UCSD-AML1 (cell line): Measurements from ENCODE around the gene MYT1.
"Not testable (repeated sequence)": the region's sequence is repeated elsewhere in the genome, so short reads cannot be mapped to it uniquely, and the experiment has no call there.

Experiments used
- DNase-seq: peaks from one replicate; lab custom pipeline; 2025; ENCODE audit not compliant: unreplicated experiment; lab: John Stamatoyannopoulos, UW

MYT1 gene

DNA sequence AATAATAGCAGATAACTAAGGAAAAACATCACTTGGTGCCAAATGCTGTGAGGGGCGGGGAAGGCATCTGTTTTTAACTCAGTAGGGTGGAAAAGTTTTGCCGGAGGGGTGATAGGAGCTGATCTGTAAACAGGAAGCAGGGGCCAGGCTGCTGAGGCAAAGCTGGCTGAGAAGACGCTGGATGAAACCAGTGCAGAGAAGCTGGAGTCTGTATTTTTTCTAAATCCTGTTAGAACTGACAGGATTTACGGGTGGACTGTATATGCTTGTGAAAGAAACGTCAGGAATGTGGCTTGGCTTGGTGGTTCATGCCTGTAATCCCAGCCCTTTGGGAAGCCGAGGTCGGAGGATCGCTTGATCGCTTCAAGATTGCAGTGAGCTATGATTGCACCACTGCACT, 96.9 kb downstream of the MYT1 start:
- DNase-seq, result no peak

DNA sequence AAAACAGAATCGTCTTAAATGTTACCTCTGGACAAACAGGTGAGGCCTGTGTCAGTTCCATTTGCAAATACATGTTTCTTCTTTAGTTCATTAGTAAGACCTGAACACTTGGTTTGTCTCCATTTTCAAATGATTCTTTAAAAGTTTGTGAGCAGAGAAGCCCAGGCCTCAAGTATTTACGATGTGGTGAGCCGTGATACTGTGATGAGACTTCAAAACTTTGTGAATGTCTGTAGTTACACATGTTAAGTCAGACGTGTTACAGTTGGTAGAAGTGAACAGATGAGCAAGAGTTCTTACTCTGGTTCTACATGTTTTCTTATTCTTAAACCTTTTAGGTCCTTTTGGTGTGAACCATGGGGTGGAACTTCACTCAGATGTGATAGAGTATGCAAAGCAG, 99.8 kb downstream of the MYT1 start:
- DNase-seq, result no peak

DNA sequence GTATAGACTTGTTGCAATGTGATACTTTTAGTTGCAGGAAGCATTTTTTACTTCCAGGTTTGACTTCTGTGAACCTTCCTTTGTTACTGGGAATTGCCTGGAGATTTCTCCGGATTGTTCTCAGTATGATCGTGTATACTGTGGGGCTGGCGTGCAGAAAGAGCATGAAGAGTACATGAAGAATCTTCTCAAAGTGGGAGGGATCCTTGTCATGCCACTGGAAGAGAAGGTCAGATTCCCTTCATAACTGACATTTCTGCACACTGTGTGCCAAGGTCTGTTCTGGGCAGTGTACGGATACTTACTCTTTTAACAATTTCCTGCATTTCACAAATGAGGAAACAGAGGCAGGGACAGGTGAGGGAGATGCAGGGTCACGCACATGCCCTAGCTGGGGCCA, 100.9 kb downstream of the MYT1 start:
- DNase-seq, result no peak

DNA sequence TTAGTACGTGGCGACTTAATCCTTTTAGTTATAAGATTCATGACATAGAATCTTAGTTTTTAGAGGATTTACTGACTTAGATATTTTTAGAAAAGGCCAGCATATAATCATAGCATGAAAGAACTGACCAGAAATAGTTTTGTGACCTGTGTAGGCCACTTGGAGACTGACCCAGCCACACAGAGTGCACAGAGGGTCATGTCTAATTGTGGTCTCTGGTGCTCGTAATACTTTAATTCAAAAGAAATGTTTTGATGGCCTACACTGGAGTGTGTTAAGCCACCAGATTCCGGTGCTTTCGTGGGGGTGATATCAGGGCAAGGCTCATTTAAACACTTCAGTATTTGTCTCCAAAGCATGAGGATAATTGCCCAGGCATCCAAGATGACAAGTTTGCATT, 102.7 kb downstream of the MYT1 start:
- no peak for DNase-seq

DNA sequence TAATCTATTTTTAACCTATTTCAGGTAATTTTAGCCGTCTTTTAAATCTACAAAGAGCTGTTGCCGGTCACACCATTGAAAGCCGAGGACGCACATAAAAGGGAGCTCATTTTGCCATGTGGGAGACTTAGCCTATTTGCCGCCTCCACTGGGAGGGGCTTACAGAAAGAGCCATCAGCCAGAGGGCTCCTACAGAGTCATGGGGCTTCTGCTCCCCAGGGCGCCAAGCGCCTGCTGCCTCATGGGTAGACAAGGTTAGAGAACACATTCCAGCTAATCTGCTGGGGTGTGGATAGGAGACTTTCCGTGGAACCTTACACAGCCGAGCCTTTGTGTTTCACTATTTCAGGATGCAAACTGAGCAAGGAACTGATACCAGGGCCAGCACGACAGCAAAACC, 103.9 kb downstream of the MYT1 start:
- DNase-seq, result no peak

DNA sequence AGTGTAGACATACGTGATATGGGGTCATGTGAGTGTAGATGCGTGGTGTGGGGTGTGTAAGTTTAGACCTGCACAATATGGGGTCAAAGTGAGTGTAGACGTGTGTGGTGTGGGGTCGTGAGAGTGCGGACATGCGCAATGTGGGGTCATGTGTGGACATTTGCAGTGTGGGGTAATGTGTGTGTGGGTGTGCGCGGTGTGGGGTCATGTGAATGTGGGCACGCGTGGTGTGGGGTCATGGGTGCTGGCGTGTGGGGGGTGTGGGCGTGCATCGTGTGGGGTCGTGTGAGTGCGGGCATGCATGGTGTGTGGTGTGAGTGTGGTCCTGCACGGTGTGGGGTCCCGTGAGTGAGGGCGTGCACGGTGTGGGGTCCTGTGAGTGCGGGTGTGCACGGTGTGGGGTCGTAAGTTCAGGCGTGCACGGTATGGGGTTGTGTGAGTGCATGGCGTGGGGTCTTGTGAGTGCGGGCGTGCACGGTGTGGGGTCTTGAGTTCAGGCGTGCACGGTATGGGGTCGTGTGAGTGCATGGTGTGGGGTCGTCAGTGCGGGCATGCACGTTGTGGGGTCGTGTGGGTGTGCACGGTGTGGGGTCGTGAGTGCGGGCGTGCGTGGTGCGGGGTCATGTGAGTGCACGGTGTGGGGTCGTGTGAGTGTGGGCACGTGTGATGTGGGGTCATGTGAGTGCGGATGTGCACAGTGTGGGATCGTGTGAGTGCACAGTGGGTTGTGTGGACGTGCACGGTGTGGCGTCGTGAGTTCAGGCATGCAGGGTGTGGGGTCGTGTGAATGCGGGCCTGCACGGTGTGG, 105.6 kb downstream of the MYT1 start:
- DNase-seq, result no peak

DNA sequence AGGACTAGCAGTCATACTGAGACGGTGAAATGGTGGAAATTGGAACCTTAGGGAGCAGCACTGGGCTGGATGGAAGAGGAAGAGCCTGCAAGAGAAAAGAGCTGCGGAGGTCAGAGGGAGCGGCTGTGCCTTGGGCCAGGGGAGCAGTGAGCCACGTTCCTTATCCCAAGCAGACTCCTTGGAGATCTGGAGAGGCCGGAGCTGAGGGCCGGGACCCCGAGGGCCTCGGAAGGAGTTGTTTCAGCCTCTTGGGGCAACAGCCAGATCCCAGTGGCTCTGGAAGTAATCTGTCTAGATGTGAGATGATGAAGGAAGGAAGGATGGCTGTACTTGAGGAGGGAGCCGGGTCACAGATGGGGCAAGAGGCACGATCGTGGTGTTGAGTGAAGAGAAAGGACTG, 107.4 kb downstream of the MYT1 start:
- DNase-seq, result no peak

DNA sequence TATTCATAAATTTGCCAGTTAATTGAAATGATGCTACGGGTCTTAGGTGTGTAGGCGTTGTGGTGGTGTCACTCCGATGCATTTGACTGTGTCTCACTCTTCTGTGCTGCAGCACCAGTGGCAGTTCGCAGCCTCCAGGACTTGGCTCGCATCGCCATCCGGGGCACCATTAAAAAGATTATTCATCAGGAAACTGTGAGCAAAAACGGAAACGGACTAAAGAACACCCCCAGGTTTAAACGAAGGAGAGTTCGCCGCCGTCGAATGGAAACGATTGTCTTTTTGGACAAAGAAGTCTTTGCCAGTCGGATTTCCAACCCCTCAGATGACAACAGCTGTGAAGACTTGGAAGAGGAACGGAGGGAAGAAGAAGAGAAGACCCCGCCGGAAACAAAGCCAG, 108.9 kb downstream of the MYT1 start:
- no peak for DNase-seq

DNA sequence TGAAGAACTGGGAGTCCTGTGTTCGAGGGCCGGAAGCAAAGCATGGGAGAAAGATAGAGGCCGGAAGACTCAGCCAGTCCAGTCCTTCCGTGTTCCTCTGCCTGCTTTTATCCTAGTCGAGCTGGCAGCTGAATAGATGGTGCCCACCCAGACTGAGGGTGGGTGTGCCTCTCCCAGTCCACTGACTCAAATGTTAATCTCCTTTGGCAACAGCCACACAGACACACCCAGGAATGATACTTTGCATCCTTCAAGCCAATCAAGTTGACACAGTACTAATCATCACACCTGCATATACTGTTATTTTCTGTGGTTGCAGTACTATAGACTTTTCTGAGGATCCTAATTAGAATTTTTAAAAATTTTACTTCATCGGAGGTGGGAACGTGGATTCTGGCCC, 112.6 kb downstream of the MYT1 start:
- DNase-seq, result no peak

DNA sequence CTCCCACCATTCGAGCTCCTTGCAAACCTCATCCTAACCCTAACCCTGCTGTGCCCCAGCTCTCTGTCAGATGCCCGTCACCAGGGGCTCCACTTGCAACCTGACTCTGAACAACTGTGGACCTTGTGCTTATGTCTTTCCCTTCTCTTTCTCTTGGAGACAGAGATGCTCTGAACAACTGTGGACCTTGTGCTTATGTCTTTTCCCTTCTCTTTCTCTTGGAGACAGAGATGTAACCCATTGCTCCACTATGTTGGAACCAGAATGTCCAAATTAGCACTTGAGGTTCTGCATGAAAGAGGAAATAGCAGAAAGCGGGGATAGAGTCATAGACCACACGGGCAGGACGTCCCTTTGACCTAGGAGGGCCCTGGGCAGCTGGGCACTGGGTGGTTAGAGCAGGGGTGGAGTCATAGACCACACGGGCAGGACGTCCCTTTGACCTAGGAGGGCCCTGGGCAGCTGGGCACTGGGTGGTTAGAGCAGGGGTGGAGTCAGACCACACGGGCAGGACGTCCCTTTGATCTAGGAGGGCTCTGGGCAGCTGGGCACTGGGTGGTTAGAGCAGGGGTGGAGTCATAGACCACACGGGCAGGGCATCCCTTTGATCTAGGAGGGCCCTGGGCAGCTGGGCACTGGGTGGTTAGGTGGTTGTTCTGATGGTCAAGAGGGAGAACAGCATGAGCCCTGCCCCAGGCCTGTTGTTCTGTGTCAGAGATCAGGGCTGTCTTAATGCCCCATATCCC, 113.5 kb downstream of the MYT1 start:
- no peak for DNase-seq

DNA sequence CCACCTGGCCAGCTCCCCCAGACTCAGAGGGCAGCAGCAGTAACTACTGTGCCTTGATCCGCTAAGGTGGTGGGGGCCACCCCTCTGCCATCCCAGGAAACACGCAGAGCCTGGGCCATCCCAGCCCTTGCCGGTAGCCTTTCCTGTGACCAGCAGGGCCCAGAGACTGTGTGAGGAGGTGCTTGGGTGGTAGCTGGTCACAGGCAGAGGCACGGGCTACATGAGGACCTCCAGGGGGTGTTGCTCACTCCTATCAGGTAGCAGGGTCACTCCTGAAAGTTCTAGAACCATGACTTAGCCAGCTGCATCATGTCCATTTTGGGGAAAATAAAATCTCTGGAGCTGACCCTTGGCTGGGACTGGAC, 114.0 kb downstream of the MYT1 start:
- no peak for DNase-seq

DNA sequence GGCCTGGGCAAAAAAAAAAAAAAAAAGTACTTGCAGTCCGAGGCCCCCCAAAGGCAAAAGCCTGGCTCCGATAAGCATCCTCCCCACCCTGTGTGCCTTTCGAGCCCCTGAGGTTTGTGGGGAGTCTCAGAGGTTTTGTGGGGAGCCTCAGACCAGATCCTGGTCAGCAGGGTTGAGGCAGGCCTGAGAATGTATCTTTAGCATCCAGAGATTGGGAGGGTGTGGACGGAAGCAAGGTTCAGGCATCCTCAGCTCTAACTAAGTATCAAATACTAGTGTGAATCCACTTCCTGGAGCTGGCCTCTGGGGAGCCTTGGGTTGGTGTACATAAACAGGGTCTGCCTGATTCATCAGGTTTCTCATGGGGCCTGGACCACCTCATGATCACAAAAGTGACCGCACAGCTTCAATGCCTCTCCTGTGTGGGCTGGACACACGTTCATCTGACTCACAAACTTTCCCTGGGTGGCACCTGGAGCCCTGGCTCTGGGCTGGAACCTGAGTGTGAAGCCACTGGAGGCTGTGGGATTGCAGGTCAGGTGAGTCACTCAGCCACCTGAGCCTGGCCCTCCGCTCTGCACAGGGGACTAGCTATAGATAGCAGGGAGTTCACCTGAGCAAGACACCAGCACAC, 115.7 kb downstream of the MYT1 start:
- DNase-seq, result no peak

DNA sequence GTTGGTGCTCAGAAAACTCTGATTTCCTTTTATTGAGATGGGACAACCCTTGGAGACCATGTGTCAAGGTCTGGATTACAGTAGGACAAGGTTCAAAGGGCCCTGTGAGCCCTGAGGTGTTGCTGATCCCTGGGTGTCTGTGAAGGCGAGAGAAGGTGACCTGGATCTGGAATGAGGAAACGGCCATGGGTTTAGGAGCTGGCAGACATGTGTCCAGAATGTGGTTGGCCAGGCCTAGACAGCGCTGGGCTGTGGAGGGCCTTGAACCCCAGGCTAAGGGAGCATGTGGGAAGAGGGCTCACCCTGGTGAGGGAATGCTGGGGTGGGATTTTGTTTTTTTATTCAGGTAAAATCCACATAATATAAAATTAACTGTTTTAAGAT, 116.2 kb downstream of the MYT1 start:
- DNase-seq, result no peak

DNA sequence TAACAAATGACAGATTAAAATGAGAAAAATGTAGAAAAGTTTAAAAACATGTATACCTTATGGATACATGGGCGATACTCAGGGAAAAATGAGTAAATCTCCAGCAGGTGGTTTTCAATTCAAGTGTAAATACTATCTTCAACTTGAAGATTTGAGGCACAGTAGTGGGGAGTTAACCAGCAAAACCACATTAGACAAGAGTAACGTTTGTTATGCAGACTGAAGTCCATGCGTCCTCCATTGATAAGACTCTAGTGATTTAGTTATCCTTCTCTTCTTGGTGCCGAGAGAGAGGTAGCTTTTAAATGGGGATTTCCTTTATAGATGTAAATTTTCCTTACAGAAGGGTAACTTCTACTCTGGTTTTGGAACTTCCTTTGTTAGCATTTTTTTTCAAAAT, 119.4 kb downstream of the MYT1 start:
- DNase-seq, result no peak

DNA sequence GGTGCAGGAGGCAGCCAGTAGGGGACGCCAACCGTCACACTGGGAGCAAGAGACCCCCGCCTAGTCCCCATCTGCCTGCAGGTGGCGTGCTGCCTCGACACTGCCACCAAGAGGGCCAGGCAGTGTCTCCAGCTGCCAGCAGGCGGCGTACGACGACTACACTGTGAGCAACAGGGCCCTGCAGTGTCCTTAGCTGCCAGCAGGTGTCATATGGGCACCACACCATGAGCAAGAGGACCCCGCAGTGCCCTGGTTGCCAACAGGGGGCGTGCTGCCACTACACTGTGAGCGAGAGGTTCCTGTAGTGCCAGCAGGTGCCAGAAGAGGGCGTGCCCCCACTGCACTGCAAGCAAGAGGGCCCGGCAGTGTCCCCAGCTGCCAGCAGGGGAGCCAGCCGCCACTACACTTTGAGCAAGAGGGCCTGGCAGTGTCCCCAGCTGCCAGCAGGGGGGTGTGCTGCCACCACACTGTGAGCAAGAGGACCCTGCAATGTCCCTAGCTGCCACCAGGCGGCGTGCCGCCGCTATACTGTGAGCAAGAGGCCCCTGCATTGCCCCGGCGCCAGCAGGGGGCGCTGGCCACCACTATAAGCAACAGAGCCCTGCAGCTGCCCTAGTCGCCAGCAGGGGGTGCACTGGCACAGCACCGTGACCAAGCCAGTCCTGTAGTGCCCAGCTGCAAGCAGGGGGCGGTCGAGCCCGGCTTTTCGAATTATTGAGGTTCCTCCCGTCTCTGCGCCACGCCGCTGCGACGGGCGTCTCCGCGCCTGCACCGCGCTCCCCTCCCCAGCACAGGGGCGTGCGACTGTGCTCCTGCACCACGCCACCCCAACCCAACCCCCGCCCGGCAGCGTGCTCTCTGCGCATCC, 121.6 kb downstream of the MYT1 start:
- peak; percentile 87 for DNase-seq

DNA sequence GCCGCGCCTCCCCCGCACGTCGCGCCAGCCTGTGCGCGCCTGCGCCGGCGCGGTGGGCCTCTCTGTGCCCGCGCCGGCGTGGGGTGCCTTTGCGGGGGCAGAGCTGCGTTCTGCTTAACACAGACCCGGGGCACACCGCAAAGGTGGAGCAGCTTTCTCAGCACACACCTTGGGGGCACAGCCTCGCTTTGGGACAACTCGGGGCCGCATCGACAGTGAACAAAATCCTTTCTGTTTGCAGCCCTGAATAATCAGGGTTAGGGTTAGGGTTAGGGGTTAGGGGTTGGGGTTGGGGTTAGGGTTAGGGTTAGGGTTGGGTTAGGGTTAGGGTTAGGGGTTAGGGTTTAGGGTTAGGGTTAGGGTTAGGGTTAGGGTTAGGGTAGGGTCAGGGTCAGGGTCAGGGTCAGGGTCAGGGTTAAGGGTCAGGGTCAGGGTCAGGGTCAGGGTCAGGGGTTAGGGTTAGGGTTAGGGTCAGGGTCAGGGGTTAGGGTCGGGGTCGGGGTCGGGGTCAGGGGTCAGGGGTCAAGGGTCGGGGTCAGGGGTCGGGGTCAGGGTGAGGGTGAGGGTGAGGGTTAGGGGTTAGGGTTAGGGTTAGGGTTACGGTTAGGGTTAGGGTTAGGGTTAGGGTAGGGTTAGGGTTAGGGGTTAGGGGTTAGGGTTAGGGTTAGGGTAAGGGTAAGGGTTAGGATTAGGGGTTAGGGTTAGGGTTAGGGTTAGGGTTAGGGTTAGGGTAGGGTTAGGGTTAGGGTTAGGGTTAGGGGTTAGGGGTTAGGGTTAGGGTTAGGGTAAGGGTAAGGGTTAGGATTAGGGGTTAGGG, 122.4 kb downstream of the MYT1 start:
- not testable (repeated sequence) for DNase-seq

DNA sequence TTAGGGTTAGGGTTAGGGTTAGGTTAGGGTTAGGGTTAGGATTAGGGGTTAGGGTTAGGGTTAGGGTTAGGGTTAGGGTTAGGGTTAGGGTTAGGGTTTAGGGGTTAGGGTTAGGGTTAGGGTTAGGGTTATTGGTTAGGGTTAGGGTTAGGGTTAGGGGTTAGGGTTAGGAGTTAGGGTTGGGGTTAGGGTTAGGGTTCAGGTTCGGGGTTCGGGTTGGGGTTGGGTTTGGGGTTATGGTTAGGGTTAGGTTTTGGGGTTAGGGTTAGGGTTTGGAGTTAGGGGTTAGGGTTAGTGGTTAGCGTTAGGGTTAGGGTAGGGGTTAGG, 123.0 kb downstream of the MYT1 start:
- DNase-seq, result not testable (repeated sequence)
